Neural progenitor cell (in vitro differentiated cells): ENCODE measurements around the gene DDX23. TPM values are rescaled to one million over a fixed set of nuclear protein-coding genes. Genes with fewer than 3 reads are reported as not detected.

Source experiments
- DNase-seq: peaks from one replicate; pipeline ENCODE4 v3.0.0-alpha.2; 2016; ENCODE audit warnings: low spot score
- H2AFZ ChIP-seq: fragments of 200-600 bp; sonication (generic); replicated peaks from 2 replicates; pipeline ENCODE4 v1.6.1; 2016; ENCODE audit warnings: antibody characterized with exemption
- H3F3A ChIP-seq: fragments of 200-600 bp; sonication (generic); 2 replicates; pipeline ENCODE4 v1.6.1; 2016; ENCODE audit warnings: antibody characterized with exemption, low read depth
- H3K27ac ChIP-seq: fragments of 200-600 bp; sonication (generic); 2 replicates; pipeline ENCODE4 v1.5.1; 2016; ENCODE audit warnings: mild to moderate bottlenecking
- H3K27me3 ChIP-seq: fragments of 200-600 bp; sonication (generic); 2 replicates; pipeline ENCODE4 v1.6.1; 2016; ENCODE audit warnings: mild to moderate bottlenecking, moderate library complexity
- H3K36me3 ChIP-seq: fragments of 200-600 bp; sonication (generic); 2 replicates; pipeline ENCODE4 v1.5.1; 2016
- H3K4me1 ChIP-seq: fragments of 200-600 bp; sonication (generic); 2 replicates; pipeline ENCODE4 v1.6.1; 2016; ENCODE audit warnings: mixed run types
- H3K4me2 ChIP-seq: fragments of 200-600 bp; sonication (generic); 2 replicates; pipeline ENCODE4 v1.6.1; 2016
- H3K4me3 ChIP-seq: fragments of 200-600 bp; sonication (generic); 2 replicates; pipeline ENCODE4 v1.5.1; 2016
- H3K79me2 ChIP-seq: fragments of 200-600 bp; sonication (generic); 2 replicates; pipeline ENCODE4 v1.6.1; 2016; ENCODE audit warnings: low read depth
- H3K9ac ChIP-seq: fragments of 200-600 bp; sonication (generic); 2 replicates; pipeline ENCODE4 v1.6.1; 2016
- H3K9me3 ChIP-seq: fragments of 200-600 bp; sonication (generic); 2 replicates; pipeline ENCODE4 v1.5.1; 2016; ENCODE audit warnings: low read depth
- H4K20me1 ChIP-seq: fragments of 200-600 bp; sonication (generic); 2 replicates; pipeline ENCODE4 v1.6.1; 2016; ENCODE audit warnings: low read depth
- H3K27ac Mint-ChIP-seq: 3 replicates; pipeline ENCODE4 v1.8.0; 2021; ENCODE audit warnings: mixed read lengths
- H3K27me3 Mint-ChIP-seq: 2 replicates; pipeline ENCODE4 v1.8.0; 2022; ENCODE audit warnings: low read depth, mild to moderate bottlenecking, inconsistent platforms, moderate library complexity, mixed read lengths; ENCODE audit not compliant: insufficient read depth
- H3K36me3 Mint-ChIP-seq: 3 replicates; pipeline ENCODE4 v1.8.0; 2021; ENCODE audit warnings: mixed read lengths
- H3K4me1 Mint-ChIP-seq: 3 replicates; pipeline ENCODE4 v1.8.0; 2021; ENCODE audit warnings: mixed read lengths
- H3K4me3 Mint-ChIP-seq: 3 replicates; pipeline ENCODE4 v1.8.0; 2021; ENCODE audit warnings: mild to moderate bottlenecking, moderate library complexity, mixed read lengths
- H3K9me3 Mint-ChIP-seq: 3 replicates; pipeline ENCODE4 v1.8.0; 2020; ENCODE audit warnings: mixed read lengths
- EZH2 ChIP-seq: fragments of 200-600 bp; sonication (generic); IDR thresholded peaks from 2 replicates; pipeline ENCODE4 v1.6.1; 2017; ENCODE audit warnings: antibody characterized with exemption, mild to moderate bottlenecking, moderate library complexity
- EZH2phosphoT487 ChIP-seq: fragments of 200-600 bp; sonication (generic); IDR thresholded peaks from 2 replicates; pipeline ENCODE4 v1.6.1; 2017; ENCODE audit warnings: antibody characterized with exemption
- total RNA-seq: library from RNA; depleted of rRNA; stranded (reverse); fragments of >200 nt; gene quantifications from 2 replicates; pipeline ENCODE4 v1.2.3, GENCODE V29; 2015; ENCODE audit warnings: low replicate concordance
- TF ChIP-seq, protein P1 (sequence below): fragments of 200-600 bp; sonication (generic); IDR thresholded peaks from 2 replicates; pipeline ENCODE4 v1.5.1; 2017; ENCODE audit warnings: antibody characterized with exemption, mild to moderate bottlenecking

The DDX23 gene
- total RNA-seq, 1 donor from 2014 or later = 109 TPM

DNA sequence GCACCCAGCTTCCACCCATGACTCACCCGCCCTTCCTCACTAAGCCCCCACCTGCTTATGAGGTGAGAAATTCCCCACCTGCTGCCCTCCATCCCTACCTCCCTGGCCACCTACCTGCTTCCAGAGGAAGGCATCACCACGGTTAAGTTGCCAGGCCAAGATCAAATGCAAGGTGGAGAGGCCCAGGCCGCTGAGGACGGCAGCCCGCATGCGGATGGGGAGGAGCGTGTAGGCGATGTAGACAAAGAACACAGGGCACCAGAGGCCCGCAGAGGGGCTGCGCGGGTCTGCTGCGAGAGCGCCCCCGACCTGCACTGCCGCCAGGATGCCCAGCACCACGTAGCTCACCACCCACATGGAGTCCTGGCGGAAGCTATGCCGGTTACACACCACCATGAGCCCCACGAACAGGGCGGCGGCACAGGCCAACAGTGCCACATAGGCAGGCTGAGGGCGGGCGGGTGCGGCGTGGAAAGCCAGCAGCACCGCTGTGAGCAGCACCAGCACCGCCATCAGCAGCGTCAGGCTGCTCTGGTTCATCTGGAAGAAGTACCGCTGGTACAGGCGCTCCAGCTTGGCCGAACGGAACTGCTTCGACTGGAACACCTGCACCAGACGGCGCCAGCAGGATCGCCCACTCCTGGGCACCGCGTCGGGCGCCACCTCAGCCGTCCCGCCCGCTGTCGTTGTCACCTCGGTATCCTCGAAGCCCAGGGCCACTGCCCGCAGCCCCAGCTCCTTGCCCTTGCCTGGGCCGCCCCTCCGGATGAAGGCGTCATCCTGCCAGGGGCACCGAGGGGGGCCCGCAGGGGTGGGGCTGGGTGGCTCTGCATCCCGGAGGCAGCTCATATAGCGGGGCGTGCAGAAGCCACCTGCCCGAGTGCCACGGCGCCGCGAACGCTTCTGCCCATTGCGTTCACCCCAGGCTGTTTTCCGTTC is 69.2 kb downstream of the DDX23 start:
- Mint-ChIP-seq H3K27ac (no peak overlapping the region), H3K27me3 (no peaks in the 10 kb centered on the region)
- DNase-seq = no peak

DNA sequence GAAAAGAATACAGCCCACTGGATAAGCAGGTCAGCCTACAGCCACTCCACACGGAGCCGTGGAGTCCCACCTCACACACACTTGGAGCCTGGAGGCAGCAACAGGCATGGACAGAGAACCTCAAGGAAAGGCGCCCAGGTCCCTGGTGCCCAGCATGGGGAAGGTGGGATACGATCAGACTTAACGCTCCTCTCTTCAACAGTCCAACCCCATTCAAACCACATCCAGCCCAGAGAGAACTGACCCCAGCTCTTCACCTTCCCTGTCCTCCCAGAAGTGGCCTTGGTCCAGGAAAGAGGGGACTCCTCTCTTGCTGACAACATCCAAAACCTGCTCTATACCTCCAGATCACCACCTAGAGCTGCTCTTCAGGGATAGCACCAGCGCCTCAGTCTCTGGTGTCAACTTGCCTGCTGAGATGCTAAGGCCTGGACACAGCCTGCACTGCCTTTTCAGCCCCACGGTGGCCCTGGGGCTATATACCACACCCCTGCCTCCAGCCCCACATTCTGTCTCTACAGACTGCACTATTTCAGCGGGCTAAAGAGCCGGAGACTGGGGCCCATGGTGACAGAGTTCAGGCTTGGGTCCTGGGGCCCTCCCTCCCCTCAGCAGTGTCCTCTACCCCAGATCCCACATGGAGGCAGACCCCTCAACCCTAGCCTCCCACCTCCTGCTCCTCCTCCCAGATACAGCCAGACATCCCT is 70.1 kb downstream of the DDX23 start:
- no peak overlapping the region for H3K4me3 Mint-ChIP-seq
- peaks cover 41% of the 10 kb centered on the region for H3K79me2 ChIP-seq

More for the DNA sequence above, 69.2 kb downstream of the DDX23 start:
- no peaks in the 10 kb centered on the region for H3K9me3 ChIP-seq
- no peak overlapping the region for H3K9ac ChIP-seq
- H4K20me1 ChIP-seq = peaks cover 42% of the 10 kb centered on the region
- peaks cover 21% of the 10 kb centered on the region for H3K4me1 Mint-ChIP-seq
- H3K4me3 Mint-ChIP-seq = no peak overlapping the region
- H3K36me3 ChIP-seq = no peaks in the 10 kb centered on the region
- H3K4me1 ChIP-seq = peaks cover 11% of the 10 kb centered on the region
- no peak for TF ChIP-seq EZH2phosphoT487
- TF ChIP-seq EZH2 = no peak
- TF ChIP-seq, protein P1, sequence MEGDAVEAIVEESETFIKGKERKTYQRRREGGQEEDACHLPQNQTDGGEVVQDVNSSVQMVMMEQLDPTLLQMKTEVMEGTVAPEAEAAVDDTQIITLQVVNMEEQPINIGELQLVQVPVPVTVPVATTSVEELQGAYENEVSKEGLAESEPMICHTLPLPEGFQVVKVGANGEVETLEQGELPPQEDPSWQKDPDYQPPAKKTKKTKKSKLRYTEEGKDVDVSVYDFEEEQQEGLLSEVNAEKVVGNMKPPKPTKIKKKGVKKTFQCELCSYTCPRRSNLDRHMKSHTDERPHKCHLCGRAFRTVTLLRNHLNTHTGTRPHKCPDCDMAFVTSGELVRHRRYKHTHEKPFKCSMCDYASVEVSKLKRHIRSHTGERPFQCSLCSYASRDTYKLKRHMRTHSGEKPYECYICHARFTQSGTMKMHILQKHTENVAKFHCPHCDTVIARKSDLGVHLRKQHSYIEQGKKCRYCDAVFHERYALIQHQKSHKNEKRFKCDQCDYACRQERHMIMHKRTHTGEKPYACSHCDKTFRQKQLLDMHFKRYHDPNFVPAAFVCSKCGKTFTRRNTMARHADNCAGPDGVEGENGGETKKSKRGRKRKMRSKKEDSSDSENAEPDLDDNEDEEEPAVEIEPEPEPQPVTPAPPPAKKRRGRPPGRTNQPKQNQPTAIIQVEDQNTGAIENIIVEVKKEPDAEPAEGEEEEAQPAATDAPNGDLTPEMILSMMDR = no peak
- peaks cover 50% of the 10 kb centered on the region for H3K79me2 ChIP-seq
- no peaks in the 10 kb centered on the region for H3K27me3 ChIP-seq
- no peak overlapping the region for H3K4me3 ChIP-seq
- no peak overlapping the region for H3K4me2 ChIP-seq
- H2AFZ ChIP-seq = no peak overlapping the region
- no peaks in the 10 kb centered on the region for H3F3A ChIP-seq
- no peaks in the 10 kb centered on the region for H3K9me3 Mint-ChIP-seq
- H3K27ac ChIP-seq = no peak overlapping the region
- peaks cover 13% of the 10 kb centered on the region for H3K36me3 Mint-ChIP-seq

DNA sequence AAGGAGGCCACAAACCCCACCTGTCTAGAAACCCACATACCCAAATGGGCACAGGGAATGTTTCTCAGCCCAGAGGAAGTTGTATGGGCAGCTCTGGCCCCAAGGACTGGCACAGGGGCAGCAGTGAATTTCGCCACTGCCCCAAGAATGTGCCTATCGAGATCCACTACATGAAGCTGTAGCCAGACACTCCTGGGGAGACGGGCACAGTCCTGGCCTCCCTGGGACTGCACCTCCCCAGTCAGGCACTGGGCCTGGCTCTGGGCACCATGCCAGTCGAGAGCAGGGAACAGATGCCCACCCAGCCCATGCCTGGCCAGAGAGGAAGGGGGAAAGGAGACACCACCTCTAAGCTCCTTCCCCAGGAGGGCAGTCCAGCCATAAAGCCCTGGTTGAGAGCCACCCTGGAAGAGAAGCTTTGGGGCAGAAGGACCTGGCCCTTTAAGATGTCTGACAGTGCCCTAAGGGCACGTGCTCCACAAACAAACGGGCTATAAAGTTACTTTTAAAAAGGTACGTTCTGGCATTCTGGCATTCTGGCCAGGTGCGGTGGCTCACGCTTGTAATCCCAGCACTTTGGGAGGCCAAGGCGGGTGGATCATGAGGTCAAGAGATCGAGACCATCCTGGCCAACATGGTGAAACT is 71.5 kb downstream of the DDX23 start:
- peaks cover 25% of the 10 kb centered on the region for H4K20me1 ChIP-seq
- no peak overlapping the region for H3K4me2 ChIP-seq

More for the DNA sequence above, 70.1 kb downstream of the DDX23 start:
- Mint-ChIP-seq H3K9me3 (no peaks in the 10 kb centered on the region), H3K36me3 (peaks cover 19% of the 10 kb centered on the region), H3K4me1 (peaks cover 13% of the 10 kb centered on the region), H3K27me3 (no peaks in the 10 kb centered on the region), H3K27ac (no peak overlapping the region)
- Histone ChIP-seq H3K4me3 (no peak overlapping the region), H3K4me1 (peaks cover 3% of the 10 kb centered on the region), H3F3A (no peaks in the 10 kb centered on the region), H3K4me2 (no peak overlapping the region), H3K36me3 (no peaks in the 10 kb centered on the region), H3K9me3 (no peaks in the 10 kb centered on the region), H2AFZ (no peak overlapping the region), H3K9ac (no peak overlapping the region), H4K20me1 (peaks cover 34% of the 10 kb centered on the region), H3K27ac (no peak overlapping the region), H3K27me3 (no peaks in the 10 kb centered on the region)
- no peak for DNase-seq
- TF ChIP-seq EZH2phosphoT487 (no peak), EZH2 (no peak)
- TF ChIP-seq, protein P1 = no peak

More for the DNA sequence above, 71.5 kb downstream of the DDX23 start:
- no peaks in the 10 kb centered on the region for H3K36me3 ChIP-seq
- H3K4me3 ChIP-seq = no peak overlapping the region
- Mint-ChIP-seq H3K27ac (no peak overlapping the region), H3K36me3 (peaks cover 15% of the 10 kb centered on the region), H3K27me3 (no peaks in the 10 kb centered on the region), H3K4me3 (no peak overlapping the region), H3K9me3 (no peaks in the 10 kb centered on the region), H3K4me1 (peaks cover 2% of the 10 kb centered on the region)
- peaks cover 27% of the 10 kb centered on the region for H3K79me2 ChIP-seq
- no peak for DNase-seq
- H3K27ac ChIP-seq = no peak overlapping the region
- no peak overlapping the region for H2AFZ ChIP-seq
- H3K4me1 ChIP-seq = no peaks in the 10 kb centered on the region
- TF ChIP-seq EZH2 (no peak), EZH2phosphoT487 (no peak)
- TF ChIP-seq, protein P1 = no peak
- no peaks in the 10 kb centered on the region for H3K27me3 ChIP-seq
- no peaks in the 10 kb centered on the region for H3F3A ChIP-seq
- H3K9me3 ChIP-seq = no peaks in the 10 kb centered on the region
- no peak overlapping the region for H3K9ac ChIP-seq
